ENCODE measurements around the gene PRLR.
A peak's percentile ranks its signal among the peaks of the same experiment; 100 is the strongest.

The PRLR gene

DNA sequence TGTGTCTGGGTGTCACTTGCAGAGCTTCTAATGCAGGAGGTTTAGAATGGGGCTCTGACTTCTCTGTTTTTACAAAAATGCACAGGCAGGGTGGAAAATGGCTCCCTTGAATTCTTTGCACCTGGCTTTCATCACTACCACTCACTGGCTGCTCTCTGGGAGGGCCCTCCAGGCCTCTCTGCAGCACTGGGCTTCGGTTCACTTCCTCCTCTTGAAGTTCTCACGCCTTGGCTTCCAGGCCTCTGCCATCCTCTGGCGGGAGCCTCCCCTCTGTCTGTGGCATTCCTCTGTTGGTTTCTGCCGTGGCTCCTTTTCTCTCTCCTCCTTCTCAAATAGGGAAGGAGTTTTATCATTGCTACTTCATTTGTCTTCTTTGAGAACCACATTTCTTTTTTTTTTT is 2.8 kb upstream of the PRLR start:
- no peak for DNase-seq

GRCh38 chr5:35232124-35232523 is 1.8 kb upstream of the PRLR start:
- no peak for DNase-seq

DNA sequence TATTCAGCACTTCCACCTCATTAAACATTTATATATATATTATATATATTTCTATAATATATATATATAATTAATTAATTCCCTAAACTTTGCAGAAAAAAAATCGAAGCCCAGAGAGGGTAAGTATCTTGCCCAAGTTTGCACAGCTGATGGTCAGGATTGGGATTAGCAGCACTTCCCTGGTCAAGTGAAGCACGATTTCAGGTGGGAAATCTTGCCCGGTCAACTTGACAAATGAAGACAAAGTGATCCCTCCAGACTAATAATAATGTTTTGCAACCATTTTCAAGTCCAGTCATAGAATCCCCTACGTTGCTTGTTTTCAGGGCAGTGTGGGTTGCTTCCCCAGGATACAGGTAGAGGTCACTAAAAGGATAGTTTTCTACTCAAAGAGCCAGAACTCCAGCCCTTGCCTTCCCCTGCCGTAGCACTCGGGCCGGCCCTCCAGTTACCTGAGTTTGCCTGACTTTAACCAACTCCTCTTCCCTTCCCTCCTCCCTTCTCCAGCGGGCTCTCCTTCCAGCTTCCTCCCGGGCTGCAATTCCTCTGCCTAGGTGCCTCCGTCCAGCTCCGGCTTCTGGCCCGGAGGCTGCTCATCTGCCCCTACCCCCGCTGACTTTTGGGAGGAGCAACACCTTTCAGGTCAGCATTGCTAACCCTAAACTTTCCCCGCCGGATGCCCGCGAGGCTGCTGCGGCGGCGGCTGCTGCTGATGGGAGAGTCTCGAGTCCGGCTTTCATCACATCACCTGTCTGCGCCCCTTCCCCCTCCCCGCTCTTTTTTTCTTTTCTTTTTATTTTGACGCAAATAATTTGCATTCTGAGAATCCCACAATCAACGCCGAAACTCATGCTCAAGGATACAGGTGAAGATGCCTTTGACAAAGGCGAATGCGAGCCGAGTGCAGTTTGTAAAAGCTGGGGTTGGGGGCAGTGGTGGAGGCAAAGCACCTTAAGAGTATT is 930 bp downstream of the PRLR start:
- DNase-seq, result no peak

GRCh38 chr5:35228310-35228709 is 2.0 kb downstream of the PRLR start:
- no peak for DNase-seq

DNA sequence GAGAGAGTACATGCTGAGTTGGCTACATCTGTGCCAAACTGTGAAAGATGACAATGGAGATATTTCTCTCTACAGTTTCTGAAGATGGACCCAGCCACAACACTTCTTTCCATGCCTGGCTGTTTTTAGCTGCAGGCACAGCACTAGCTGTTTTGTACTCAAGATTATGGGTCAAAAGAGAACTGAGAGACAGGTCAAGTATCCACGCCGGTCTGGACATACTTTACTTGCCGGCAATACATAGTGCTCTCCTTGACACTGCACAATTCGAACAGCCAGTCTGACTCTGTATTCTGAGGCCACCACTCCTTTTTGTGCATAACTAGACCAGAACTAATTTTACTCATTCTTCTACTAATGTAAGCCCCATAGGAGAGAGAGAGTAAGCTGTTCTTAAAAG is 2.6 kb downstream of the PRLR start:
- no peak for DNase-seq

DNA sequence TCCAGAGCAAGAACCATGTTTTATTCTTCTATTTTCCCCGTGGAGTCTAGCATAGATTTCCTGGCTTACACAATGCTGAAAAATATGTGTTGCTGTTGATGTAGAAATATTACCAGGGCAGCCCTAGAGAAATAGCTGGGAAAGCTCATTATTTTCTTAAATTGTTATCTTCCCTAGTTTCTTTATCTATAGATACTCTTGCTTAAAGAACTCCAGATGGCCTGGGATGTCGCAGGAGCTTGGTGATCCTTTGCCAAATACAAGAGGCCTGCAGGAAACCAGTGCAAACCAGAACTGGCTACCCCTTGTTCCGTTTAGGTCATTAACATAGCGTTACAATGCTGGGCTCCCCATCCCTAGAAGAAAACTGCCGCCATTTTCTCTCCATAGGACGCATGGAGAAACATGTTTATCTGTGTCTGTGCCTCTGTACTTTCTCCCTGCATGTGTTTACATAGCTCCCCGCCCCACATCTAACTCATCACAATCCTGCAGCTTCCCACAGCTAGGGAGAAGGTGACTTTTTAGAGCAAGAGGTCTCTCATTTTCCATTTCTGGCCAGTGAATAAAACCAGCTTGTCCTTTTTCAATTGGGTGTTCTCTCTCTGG is 6.4 kb downstream of the PRLR start:
- DNase-seq, result no peak

- no peak for DNase-seq
These were observed 9.3 kb downstream of the PRLR start for GRCh38 chr5:35220967-35221366.

DNA sequence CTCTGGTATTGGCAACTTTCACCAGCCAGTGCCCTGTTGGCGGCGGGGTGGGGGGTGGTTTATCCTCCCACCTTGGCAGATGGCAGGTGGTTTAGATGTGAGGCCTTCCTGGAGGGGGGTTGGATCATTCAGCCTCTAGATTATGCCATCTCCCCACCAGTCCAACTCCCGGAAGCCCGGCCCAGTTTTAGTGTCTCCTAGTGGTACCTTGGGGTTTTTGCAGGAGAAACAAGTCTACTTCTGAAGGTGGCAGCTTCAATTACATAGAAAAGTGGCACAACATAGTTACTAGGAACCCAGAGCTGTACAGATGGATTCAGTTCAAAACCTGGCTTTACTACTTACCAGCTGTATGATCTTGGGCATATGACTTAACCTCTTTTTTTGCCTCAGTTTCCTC is 11.3 kb downstream of the PRLR start:
- no peak for DNase-seq

DNA sequence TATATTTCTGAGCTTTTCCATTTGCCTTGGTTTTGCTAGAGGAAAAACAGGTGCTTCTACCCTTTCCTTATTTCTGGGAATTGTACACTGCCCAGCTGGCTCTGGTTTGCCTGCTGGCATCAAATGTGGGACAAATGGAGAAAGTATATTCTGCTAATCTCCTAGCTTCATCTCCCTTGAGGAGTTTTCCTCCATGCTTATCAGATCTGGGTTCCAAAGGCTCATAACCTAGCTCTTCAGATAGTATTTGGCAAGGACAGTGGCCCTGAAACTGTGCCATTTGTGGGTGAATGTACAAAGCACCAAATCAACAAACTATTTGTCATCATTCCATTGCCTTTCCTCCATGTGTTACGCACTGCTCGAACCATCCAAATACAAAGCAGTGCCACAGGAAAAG is 16.2 kb downstream of the PRLR start:
- no peak for DNase-seq

DNA sequence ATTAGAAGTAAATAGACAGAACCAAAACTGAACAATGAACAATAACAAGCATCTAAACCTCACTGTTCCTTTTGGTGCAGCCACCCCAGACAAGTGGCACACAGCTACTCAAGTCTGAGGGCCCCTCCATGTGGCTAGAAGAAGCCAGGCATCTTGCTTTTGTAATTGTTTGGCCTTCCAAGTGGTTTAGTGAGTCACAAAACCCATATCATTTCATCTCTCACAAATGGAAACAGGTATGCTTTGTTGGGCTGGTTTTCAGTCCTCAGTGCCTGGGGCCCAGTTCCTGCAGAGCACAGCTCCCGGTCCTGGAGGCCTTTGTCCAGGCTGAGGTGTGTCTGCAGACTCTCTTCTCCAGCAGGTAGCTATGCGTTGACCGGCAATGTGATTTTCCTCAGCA is 16.7 kb downstream of the PRLR start:
- DNase-seq, result no peak

DNA sequence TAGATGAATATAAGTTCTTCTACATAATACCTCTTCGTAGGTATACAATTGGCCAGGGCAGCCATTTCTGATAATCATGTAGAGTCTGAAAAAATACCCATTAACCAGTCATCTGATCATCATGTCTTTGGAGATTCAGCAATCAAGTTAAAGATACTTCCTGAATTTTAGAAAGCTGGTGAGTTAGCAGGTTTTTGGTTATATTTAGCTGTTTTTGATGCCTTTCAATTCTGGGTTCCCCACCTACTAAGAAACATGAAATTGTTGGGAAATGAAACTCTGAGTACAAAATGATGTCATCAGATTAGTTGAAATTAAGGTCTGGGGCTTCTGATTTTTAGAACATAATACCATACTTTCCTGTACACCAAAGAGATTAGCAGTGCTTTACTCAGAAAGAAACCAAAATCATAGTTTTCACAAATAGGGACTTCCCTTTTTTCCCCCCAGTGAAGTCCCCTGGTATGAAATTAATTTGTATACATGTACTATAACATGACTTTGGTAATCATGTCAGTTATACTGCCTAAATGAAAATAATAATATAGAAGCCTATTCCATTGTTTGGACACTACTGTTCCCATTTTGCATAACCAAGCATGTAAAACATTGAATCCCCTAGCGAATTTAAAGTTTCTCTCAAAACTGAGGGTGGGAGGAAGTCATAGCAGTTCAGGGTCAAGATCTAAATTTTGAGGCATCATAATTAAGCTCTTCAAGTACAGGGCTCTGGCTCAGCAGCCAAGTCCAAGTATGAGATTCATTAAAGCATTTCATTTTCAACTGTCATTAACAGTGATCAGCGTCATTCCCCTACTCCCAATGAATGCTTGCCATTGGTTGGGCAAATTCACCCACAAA is 17.9 kb downstream of the PRLR start:
- no peak for DNase-seq

GRCh38 chr5:35209862-35210261 is 20.4 kb downstream of the PRLR start:
- DNase-seq, result no peak

DNA sequence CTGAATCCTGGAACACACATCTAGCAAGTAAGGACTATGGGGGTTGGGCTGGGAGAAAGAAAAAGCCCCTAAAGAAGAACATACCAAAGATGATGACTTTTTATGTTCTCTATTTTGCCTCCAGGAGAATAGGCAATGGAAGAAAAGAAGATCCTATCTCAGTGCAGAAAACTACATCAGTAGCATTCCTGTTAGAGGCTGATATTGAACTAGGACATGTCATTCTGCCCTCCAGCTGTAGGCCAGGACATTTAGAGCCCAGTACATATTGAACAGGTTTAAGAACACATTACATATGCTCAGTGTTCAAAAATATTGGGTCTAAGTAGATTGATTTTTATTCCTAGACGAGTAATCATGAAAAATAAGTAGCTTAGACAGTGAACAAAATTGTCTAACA is 24.7 kb downstream of the PRLR start:
- DNase-seq, result no peak

DNA sequence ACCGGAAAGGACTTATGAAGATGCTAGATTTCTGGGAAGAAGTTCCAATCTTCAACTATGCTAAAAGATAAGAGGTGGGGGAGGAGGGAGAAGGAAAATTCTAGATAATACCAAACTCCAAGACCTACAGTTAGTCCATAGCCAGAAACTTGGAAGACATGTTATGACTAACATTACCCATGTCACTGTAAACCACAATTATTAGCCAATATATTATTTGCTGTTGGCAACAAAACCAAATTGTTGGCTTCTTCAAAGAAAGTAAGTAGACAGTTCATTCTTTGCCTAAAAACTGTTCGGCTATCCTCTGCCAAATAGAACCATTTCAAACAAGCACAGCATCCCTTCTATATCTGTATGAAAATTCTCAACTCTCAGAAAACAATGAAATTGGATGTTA is 25.1 kb downstream of the PRLR start:
- no peak for DNase-seq

- no peak for DNase-seq
These were observed 26.9 kb downstream of the PRLR start for GRCh38 chr5:35203403-35203802.

DNA sequence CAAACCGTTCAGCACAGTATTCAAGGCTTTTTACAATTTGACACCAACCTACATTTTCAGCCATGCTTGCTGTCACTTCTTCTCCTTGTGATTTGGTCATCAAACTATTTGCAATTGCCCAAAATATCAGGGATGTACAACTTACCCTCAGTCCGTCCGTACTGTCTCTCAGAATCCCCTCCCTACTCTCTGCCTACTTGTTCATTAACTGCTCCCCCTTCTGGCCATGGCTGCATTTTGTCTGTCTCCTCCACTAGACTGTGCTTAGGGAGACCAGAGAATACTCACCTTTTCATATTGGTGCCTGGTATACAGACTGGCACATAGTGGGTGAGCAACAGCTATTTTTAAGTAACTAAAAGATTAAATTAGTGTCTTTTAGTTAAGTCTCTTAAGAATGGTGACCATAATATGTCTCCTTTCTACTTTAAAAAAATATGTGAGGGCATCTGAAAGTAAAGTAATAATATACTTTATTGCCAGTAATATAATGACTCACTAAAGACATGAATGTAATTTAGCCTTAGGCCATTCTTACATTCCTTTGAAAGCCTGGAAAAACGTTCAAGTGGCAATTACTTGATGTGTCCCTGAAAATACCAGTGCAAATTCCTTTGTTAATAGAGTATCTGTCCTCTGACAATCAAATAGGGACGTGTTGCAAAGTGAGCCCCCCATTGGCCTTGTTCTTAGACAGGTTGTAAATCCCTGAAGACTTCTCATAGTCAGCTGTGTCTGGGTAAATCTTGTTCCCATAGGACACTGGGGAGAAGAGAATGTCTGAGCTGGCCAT is 27.8 kb downstream of the PRLR start:
- peak; percentile 11 to 19 for DNase-seq

GRCh38 chr5:35201291-35201690 is 29.0 kb downstream of the PRLR start:
- DNase-seq, result no peak

- DNase-seq, result no peak
These were observed 30.4 kb downstream of the PRLR start for GRCh38 chr5:35199886-35200285.

- DNase-seq, result no peak
These were observed 31.6 kb downstream of the PRLR start for GRCh38 chr5:35198686-35199085.

DNA sequence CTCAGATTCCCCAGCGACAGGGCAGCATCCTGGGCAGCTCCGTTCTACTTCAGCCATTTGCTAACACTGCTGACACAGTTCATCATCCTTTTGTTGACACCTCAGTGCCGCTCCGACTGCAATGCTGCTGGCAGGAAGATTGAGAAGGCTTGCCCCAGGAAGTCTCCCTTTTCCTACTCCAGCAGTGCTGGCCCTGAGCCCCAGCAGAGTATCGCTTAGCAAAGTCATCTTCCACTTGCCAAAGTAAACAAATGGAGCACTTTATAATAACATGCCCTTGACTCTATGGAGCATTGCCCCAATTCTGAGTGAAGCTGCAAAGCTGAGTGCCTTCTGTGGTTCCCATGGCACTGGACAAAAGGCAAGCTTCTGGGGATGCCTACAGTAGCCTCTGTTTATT is 32.2 kb downstream of the PRLR start:
- no peak for DNase-seq

DNA sequence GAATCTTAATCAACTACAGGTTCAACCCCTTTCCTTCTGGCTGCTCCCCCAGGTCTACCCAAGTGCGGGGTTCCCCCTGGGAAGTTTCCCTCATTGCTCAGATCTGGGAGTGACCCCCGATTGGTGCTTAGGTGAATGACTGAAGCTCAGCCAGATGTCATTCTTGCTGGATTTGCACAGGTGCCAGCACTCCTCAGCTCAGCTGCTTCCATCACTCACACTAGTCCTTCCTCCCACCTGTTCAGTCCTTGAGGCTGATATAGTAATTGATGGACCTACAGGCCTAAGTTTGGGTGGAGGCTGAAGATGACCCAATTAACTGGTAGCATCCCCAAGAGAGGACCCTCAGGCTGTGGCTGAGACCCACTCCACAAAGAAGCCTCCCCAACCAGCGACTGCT is 32.9 kb downstream of the PRLR start:
- DNase-seq, result no peak

- DNase-seq, result no peak
These were observed 34.8 kb downstream of the PRLR start for GRCh38 chr5:35195472-35195852.
